HEK293T (cell line): ENCODE data around the gene SVOP.

ENCODE experiments used
- ARNT ChIP-seq: fragments of 450-650 bp; IDR thresholded peaks from 2 replicates; pipeline ENCODE4 v1.6.1; 2017; ENCODE audit warnings: mild to moderate bottlenecking
- BHLHE40 ChIP-seq: fragments of 450-650 bp; IDR thresholded peaks from 2 replicates; pipeline ENCODE4 v1.6.1; 2016; ENCODE audit warnings: mild to moderate bottlenecking, moderate library complexity, borderline replicate concordance
- CTBP1 ChIP-seq: fragments of 450-650 bp; IDR thresholded peaks from 2 replicates; pipeline ENCODE4 v1.6.1; 2016; ENCODE audit warnings: borderline replicate concordance
- ELF4 ChIP-seq: fragments of 450-650 bp; IDR thresholded peaks from 2 replicates; pipeline ENCODE4 v1.6.1; 2017; ENCODE audit warnings: antibody characterized with exemption
- FOXA1 ChIP-seq: fragments of 450-650 bp; IDR thresholded peaks from 2 replicates; pipeline ENCODE4 v1.6.1; 2016; ENCODE audit warnings: mild to moderate bottlenecking
- FOXK2 ChIP-seq: fragments of 450-650 bp; IDR thresholded peaks from 2 replicates; pipeline ENCODE4 v1.6.1; 2016; ENCODE audit warnings: mild to moderate bottlenecking
- FOXM1 ChIP-seq: fragments of 450-650 bp; IDR thresholded peaks from 2 replicates; pipeline ENCODE4 v1.6.1; 2017; ENCODE audit warnings: mild to moderate bottlenecking, borderline replicate concordance
- NFRKB ChIP-seq: fragments of 450-650 bp; IDR thresholded peaks from 2 replicates; pipeline ENCODE4 v1.6.1; 2016; ENCODE audit warnings: mild to moderate bottlenecking, moderate library complexity
- SP1 ChIP-seq: fragments of 450-650 bp; IDR thresholded peaks from 2 replicates; pipeline ENCODE4 v1.6.1; 2017
- SUZ12 ChIP-seq: fragments of 450-650 bp; IDR thresholded peaks from 2 replicates; pipeline ENCODE4 v1.6.1; 2016; ENCODE audit warnings: mild to moderate bottlenecking
- TARDBP ChIP-seq: fragments of 450-650 bp; IDR thresholded peaks from 2 replicates; pipeline ENCODE4 v1.6.1; 2016
- ZNF384 ChIP-seq: fragments of 450-650 bp; IDR thresholded peaks from 2 replicates; pipeline ENCODE4 v1.6.1; 2016
- TF ChIP-seq, protein P1 (sequence below): fragments of 450-650 bp; IDR thresholded peaks from 2 replicates; pipeline ENCODE4 v1.6.1; 2016

DNA sequence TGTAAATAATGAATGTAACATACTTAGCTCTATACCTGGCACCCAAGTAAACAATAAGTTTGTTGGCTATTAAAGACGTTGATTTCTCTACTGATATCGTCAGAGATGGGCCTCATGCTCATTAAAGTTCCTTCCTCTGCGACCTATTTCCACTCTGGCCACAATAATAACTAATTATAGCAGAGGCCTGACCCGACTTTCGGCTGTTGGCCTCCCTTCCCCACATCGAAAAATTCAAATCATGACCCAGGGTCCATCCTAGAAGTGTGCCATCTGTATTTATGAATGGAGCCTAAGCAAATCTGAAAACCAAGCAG is 31.2 kb upstream of the SVOP start:
- TF ChIP-seq ELF4 (no peak), SUZ12 (no peak), NFRKB (no peak), FOXK2 (no peak), ARNT (no peak), SP1 (no peak), BHLHE40 (no peak), FOXA1 (no peak), TARDBP (no peak), ZNF384 (no peak), FOXM1 (no peak), CTBP1 (no peak)
- TF ChIP-seq, protein P1, sequence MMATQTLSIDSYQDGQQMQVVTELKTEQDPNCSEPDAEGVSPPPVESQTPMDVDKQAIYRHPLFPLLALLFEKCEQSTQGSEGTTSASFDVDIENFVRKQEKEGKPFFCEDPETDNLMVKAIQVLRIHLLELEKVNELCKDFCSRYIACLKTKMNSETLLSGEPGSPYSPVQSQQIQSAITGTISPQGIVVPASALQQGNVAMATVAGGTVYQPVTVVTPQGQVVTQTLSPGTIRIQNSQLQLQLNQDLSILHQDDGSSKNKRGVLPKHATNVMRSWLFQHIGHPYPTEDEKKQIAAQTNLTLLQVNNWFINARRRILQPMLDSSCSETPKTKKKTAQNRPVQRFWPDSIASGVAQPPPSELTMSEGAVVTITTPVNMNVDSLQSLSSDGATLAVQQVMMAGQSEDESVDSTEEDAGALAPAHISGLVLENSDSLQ, result no peak
